Measurements from ENCODE around the gene PTPN20.
A peak's percentile ranks its signal among the peaks of the same experiment; 100 is the strongest.
"Not testable (repeated sequence)": the region's sequence is repeated elsewhere in the genome, so short reads cannot be mapped to it uniquely, and the experiment has no call there.

Gene PTPN20

DNA sequence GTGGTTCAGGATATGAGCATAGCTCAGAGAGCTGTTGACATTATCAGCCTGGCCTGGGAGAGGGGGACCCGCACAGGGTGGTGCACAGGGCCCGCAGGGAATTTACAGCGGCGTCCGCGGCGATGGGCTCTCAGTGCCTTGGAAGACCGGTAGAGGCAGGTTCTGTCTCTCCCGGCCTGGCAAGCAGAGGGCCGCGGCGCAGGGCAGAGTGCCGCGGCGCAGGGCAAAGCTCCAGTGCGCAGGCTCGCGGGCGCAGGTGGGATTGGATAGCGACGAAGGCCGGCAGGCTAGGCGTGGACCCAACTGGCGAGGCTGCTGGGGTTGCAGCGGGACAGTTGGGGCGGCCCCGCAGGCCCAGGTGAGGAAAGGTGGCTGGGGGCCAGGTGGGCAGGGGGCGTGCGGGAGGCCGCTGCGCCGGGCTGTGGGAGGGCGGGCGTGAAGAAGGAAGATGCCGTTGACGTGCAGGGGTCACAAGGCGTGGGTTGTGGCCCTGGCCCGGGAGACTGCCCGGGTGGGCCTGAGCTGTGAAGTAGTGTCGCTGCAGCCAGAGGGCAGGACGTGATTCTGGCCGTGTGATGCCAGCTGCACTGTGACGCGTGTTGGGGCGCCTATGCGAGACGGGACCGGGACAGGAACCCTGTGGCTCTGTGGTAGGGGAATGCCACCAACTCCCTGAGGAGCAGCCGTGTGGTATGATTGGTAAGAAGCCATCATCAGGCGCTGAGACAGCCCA, at the start of gene PTPN20:
Gene PTPN20 (plus strand): TSS at position 285 of the 733 bp plus-strand sequence. CDS start 21,072 bp downstream, outside the sequence.
- peak within 1 kb of the TSS; percentile 51 for H3K4me3 Mint-ChIP-seq
- not testable (repeated sequence) for H3K4me1 Mint-ChIP-seq (ENCODE audit: low read depth); H3K36me3 Mint-ChIP-seq (ENCODE audit: low read depth); DNase-seq (ENCODE audit: low spot score); H3K27me3 Mint-ChIP-seq (ENCODE audit: low read depth); H3K27ac Mint-ChIP-seq; H3K9me3 Mint-ChIP-seq

DNA sequence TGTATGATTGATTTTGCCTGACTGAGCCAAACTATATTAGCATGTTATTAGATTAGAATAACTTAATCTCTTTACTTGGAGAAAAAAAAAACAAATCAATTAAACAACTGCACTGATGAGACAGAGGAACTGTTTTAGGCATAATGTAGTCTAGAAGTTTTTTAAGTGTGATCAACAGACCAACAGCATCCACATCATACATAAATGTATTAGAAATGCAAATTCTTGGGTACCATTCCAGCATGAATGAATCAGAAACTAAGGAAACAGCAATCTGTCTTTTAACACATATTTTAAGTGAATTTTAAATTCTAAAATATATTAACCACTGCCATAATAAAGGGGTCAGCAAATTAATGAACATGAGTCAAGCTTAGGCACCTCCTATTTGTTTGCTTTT, 41.5 kb upstream of the PTPN20 start:
- H3K27ac Mint-ChIP-seq; DNase-seq (ENCODE audit: low spot score); H3K9me3 Mint-ChIP-seq; H3K36me3 Mint-ChIP-seq (ENCODE audit: low read depth); H3K4me1 Mint-ChIP-seq (ENCODE audit: low read depth); H3K27me3 Mint-ChIP-seq (ENCODE audit: low read depth); H3K4me3 Mint-ChIP-seq: not testable (repeated sequence)

DNA sequence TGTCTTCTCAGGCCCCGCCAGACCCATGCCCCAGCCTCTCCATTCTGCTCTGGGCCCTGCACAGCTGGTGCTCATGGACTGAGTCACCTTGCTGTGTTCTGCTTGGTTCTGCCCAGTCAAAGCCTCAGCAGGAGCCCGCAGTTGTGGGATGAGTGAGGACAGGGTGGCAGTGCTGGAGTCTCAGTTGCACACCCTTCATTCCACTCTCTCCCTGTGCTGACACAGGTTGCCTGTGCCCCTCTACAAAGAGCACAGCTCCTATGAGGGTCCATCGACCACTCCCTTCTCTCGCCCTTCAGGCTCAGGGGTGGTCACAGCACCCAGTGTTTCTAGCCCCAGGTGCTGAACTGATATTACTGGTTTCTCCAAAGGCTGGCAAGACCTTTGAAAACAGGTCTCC, 39.6 kb upstream of the PTPN20 start:
- H3K4me1 Mint-ChIP-seq (ENCODE audit: low read depth); H3K36me3 Mint-ChIP-seq (ENCODE audit: low read depth); H3K27me3 Mint-ChIP-seq (ENCODE audit: low read depth); H3K9me3 Mint-ChIP-seq; H3K4me3 Mint-ChIP-seq; DNase-seq (ENCODE audit: low spot score); H3K27ac Mint-ChIP-seq: not testable (repeated sequence)

DNA sequence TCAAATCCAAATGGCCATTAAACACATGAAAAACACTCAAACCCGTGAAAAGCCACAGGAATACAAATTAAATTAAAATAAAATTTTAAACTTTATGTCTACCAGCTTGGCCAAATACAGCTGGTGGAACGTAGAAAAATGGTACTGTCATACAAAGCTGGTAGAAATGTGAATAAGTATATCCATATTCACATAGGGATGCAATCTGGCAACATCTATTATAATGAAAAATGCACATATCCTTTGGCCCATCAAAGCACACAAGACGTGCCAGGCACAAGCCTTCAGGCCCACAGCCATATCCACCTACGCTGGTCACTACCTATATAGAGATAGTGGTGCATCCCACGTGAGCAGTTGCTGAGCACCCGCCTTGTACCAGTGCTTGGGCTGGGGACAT, 35.9 kb upstream of the PTPN20 start:
- not testable (repeated sequence) for H3K27ac Mint-ChIP-seq; H3K9me3 Mint-ChIP-seq; H3K27me3 Mint-ChIP-seq (ENCODE audit: low read depth); DNase-seq (ENCODE audit: low spot score); H3K4me1 Mint-ChIP-seq (ENCODE audit: low read depth); H3K36me3 Mint-ChIP-seq (ENCODE audit: low read depth); H3K4me3 Mint-ChIP-seq

- not testable (repeated sequence) for H3K4me3 Mint-ChIP-seq; DNase-seq (ENCODE audit: low spot score); H3K9me3 Mint-ChIP-seq; H3K27me3 Mint-ChIP-seq (ENCODE audit: low read depth); H3K27ac Mint-ChIP-seq; H3K36me3 Mint-ChIP-seq (ENCODE audit: low read depth); H3K4me1 Mint-ChIP-seq (ENCODE audit: low read depth)
Measured at GRCh38 chr10:46876773-46877172, 34.5 kb upstream of the PTPN20 start.

DNA sequence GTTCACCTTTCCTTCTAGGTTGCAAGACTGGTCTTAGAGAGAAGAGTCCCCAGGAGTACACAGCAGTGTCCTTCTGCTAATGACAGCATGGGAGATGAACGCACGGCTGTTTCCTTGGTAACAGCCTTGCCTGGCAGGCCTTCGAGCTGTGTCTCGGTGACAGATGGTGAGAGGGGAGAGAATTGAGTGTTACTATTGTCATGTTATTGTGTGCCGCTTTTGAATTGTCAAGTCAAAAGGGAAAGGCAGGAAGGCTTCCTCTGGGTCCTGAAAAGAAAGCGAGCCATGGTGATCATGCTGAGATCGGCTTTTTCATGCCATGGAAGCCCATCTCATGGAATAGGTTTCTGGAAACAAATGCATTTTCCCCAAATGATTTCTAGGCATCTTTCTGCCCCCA, 32.5 kb upstream of the PTPN20 start:
- H3K4me3 Mint-ChIP-seq; H3K36me3 Mint-ChIP-seq (ENCODE audit: low read depth); H3K9me3 Mint-ChIP-seq; H3K27me3 Mint-ChIP-seq (ENCODE audit: low read depth); H3K4me1 Mint-ChIP-seq (ENCODE audit: low read depth); DNase-seq (ENCODE audit: low spot score); H3K27ac Mint-ChIP-seq: not testable (repeated sequence)

DNA sequence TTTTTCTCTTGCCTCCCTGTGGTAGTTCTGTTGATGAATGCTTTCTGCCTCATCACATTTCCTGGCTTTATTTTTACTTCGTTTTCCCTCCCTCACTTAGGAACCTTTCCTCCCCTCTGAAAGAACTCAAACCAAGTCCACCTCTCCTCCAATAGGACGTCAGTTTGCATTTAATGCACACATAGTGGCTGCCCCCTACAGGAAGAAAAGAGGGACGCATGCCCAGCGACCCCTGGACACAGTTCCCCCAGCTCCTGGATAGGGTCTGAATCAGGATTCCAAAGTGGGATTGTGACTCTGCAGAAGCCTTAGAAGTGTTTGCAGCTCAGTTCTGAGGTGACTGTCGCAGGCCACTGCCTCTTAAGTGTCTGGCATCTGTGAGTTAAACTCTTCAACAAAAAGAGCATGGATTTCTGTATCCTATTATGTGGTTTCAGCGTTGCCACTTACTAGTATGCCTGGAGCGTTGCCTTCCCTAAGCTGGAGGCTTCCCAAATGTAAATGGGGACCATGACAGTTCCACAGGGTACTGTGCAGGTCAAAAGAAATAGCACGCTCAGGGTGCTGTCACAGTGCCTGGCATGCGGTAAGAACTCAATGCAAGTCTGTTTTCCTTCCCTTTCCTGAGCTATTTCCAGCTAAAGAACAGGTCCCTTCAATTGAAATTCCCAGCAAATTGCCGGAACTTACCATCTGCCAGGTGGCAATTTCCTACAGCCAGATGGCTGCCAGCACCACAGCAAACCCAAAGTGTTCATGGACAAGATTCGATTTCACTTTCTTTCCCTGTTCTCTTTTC, 20.2 kb upstream of the PTPN20 start:
- not testable (repeated sequence) for DNase-seq (ENCODE audit: low spot score); H3K27ac Mint-ChIP-seq; H3K4me3 Mint-ChIP-seq; H3K27me3 Mint-ChIP-seq (ENCODE audit: low read depth); H3K4me1 Mint-ChIP-seq (ENCODE audit: low read depth); H3K36me3 Mint-ChIP-seq (ENCODE audit: low read depth); H3K9me3 Mint-ChIP-seq

GRCh38 chr10:46896762-46897692, 14.2 kb upstream of the PTPN20 start:
- not testable (repeated sequence) for H3K36me3 Mint-ChIP-seq (ENCODE audit: low read depth); H3K27ac Mint-ChIP-seq; DNase-seq (ENCODE audit: low spot score); H3K4me1 Mint-ChIP-seq (ENCODE audit: low read depth); H3K4me3 Mint-ChIP-seq; H3K27me3 Mint-ChIP-seq (ENCODE audit: low read depth); H3K9me3 Mint-ChIP-seq

DNA sequence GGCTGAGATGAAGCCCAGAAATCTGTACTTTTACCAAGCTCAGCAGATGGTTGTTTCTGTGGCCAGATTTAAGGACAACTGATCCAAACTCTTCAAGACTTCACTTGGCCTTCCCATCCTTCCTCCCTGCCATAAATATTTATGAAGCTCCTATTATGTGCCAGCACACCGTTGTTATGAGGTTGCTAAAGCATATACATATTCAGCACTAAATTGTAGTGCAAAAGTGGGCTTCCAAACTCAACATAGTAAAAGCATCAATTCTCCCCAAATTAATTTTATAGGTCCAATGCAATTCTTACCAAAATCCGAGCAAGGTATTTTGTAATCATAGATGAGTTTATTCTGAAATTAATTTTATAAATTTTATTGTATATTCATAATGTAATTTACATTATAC, 10.0 kb upstream of the PTPN20 start:
- not testable (repeated sequence) for H3K27ac Mint-ChIP-seq; H3K4me3 Mint-ChIP-seq; H3K36me3 Mint-ChIP-seq (ENCODE audit: low read depth); H3K4me1 Mint-ChIP-seq (ENCODE audit: low read depth); H3K9me3 Mint-ChIP-seq; DNase-seq (ENCODE audit: low spot score); H3K27me3 Mint-ChIP-seq (ENCODE audit: low read depth)

DNA sequence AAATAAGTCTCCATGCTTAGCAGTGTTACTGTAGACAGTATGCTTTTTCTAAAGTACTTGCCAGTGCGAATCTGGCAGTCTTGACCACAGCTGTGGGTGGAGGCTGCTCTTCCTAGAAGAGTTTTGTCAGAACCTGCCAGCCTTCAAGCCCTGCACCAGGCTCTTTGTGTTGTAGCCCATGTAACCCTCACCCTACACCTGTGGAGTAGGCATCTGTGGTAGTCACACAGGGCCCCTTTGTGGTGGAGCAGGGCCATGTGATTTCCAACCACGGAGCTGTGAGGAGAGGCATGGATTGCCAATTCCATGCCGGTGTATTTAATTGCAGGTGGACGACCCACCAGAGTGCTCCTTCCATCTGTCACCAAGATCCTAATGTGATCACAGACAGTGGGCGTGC, 7.4 kb upstream of the PTPN20 start:
- H3K4me1 Mint-ChIP-seq (ENCODE audit: low read depth); H3K4me3 Mint-ChIP-seq; H3K27ac Mint-ChIP-seq; H3K9me3 Mint-ChIP-seq; H3K27me3 Mint-ChIP-seq (ENCODE audit: low read depth); H3K36me3 Mint-ChIP-seq (ENCODE audit: low read depth); DNase-seq (ENCODE audit: low spot score): not testable (repeated sequence)

DNA sequence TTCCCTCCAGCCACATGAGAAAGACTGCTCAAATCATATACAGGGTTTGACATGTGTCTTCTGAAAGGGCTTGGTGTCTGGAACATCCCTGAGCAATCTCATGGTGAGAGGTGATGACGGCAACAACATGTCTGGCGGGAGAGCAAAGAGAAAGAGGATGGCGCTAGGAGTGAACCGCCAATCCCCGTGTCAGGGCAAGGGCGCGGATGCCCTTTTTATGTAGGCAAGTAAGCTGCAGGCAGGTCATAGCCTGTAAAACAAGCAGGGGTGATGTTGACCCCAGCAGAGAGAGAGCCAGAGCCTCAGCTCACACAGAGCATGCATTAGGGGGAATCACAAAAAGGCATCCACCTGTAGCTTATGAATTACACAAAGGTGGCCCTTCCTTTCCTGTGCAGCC, 4.9 kb upstream of the PTPN20 start:
- H3K4me3 Mint-ChIP-seq; DNase-seq (ENCODE audit: low spot score); H3K9me3 Mint-ChIP-seq; H3K27ac Mint-ChIP-seq; H3K36me3 Mint-ChIP-seq (ENCODE audit: low read depth); H3K27me3 Mint-ChIP-seq (ENCODE audit: low read depth); H3K4me1 Mint-ChIP-seq (ENCODE audit: low read depth): not testable (repeated sequence)

- H3K27me3 Mint-ChIP-seq (ENCODE audit: low read depth); H3K4me3 Mint-ChIP-seq; H3K4me1 Mint-ChIP-seq (ENCODE audit: low read depth); H3K36me3 Mint-ChIP-seq (ENCODE audit: low read depth); H3K9me3 Mint-ChIP-seq; H3K27ac Mint-ChIP-seq; DNase-seq (ENCODE audit: low spot score): not testable (repeated sequence)
Measured at GRCh38 chr10:46907185-46908117, 3.8 kb upstream of the PTPN20 start.

GRCh38 chr10:46922498-46922897, 11.3 kb downstream of the PTPN20 start:
- H3K4me1 Mint-ChIP-seq (ENCODE audit: low read depth); H3K9me3 Mint-ChIP-seq; H3K36me3 Mint-ChIP-seq (ENCODE audit: low read depth); DNase-seq (ENCODE audit: low spot score); H3K27ac Mint-ChIP-seq; H3K4me3 Mint-ChIP-seq; H3K27me3 Mint-ChIP-seq (ENCODE audit: low read depth): not testable (repeated sequence)

Measured in T-helper 2 cell treated with Interferon-gamma antibody and Interleukin-4, amounts not matched to agents 5 μg/mL and 100 μg/mL, for 36 hours (primary cell).